H1 (cell line): ENCODE results near the gene AKT1. TPM values are rescaled to one million over a fixed set of nuclear protein-coding genes. Genes with fewer than 3 reads are reported as not detected.

Experiments used
- CHD1 ChIP-seq: IDR thresholded peaks from 2 replicates; pipeline ENCODE4 v1.6.1; 2012; ENCODE audit warnings: low read depth, low read length, improper control_type of control experiment
- polyA plus RNA-seq, 7 experiments: library from polyadenylated mRNA; depleted of rRNA in 3 of 7; stranded (reverse) in 5 of 7; unstranded in 2 of 7; fragments of >200 nt in 5 of 7; fragments of 200-250 nt in 2 of 7; gene quantifications; 1 replicate in 5 of 7; 2 replicates in 1 of 7; 4 replicates in 1 of 7; pipeline versions ENCODE4 v1.2.1 to v1.2.3, GENCODE V29; 2011 to 2013; ENCODE audit warnings: missing spikeins in 2 of 7, mixed read lengths in 2 of 7
- total RNA-seq: library from RNA; stranded (reverse); fragmentation: NEBNext Ultra II Directional; extraction: Animal tissue kit (Norgen Biotek cat#: 25700); gene quantifications from 2 replicates; pipeline ENCODE4 v1.2.1, GENCODE V29; 2021

AKT1 gene
- total and polyA plus RNA-seq, 2 of the 8 experiments (the other 6 are each of a cell fraction or from before 2014, with no cell fraction given), result 68.1 to 71.5 TPM

GRCh38 chr14:104723651-104724406 lies 71.7 kb downstream of the AKT1 start, which contains the start of gene ADSS1 (continued):
- no peak for TF ChIP-seq CHD1
